ENCODE results near the gene LMX1A. TPM values are rescaled to one million over a fixed set of nuclear protein-coding genes. Genes with fewer than 3 reads are reported as not detected.

Gene LMX1A
- polyA plus RNA-seq, 1 experiment: not detected

GRCh38 chr1:165152109-165152508 is 204.4 kb downstream of the LMX1A start:
- no peak overlapping the region for H3K4me3 ChIP-seq (ENCODE audit: low read depth, low read length)
- ChIA-PET CTCF (interaction anchor here (0.7 to 1.4 kb wide), 2 partner anchors 11 to 22 kb away, joined by 3 read pairs; no protein-coding TSS in a partner anchor), POLR2A (no interaction called here)

More at GRCh38 chr1:165152109-165152508, 204.4 kb downstream of the LMX1A start:
- TF ChIP-seq CTCF (IDR thresholded peaks at IDR 0.05; ENCODE audit: insufficient read depth, low read depth, low read length): no peak
- H3K27me3 ChIP-seq (ENCODE audit: control insufficient read depth, insufficient read depth, low read length): no peaks in the 10 kb centered on the region; the same call in 1 of the 2 replicates
- DNase-seq (ENCODE audit: low read depth): no peak
- H3K36me3 ChIP-seq (ENCODE audit: control insufficient read depth, insufficient read depth, low read length): no peaks in the 10 kb centered on the region

Other genes with a start within 250 kb of the LMX1A start
- not detected in 2 replicates for gene RXRG, start 88.4 kb upstream of the LMX1A start, polyA plus RNA-seq (2011; rRNA removed)
- not detected in 2 replicates for gene LRRC52, start 187.3 kb upstream of the LMX1A start, polyA plus RNA-seq (2011; rRNA removed)